Kidney (tissue), 14 donors: ENCODE measurements around the gene COP1. TPM values are rescaled to one million over a fixed set of nuclear protein-coding genes. Genes with fewer than 3 reads are reported as not detected.

ENCODE experiments used
- DNase-seq, 5 donors: peaks; one replicate each; pipeline ENCODE4 v3.0.0-alpha.2; 2013 to 2020
- FAIRE-seq: peaks from 2 replicates; lab custom pipeline; 2012; peaks lifted over from hg19 to GRCh38; lab: Jason Lieb, UNC
- H3K27ac ChIP-seq, 2 donors: one replicate each; pipeline ENCODE4 v1.7.0; 2013; ENCODE audit warnings: low read depth in 2 of 2, low read length in 2 of 2, inconsistent platforms in 1 of 2
- H3K27me3 ChIP-seq: one replicate; pipeline ENCODE4 v1.7.1; 2013; ENCODE audit warnings: low read length, inconsistent platforms; ENCODE audit not compliant: control insufficient read depth, insufficient read depth
- H3K36me3 ChIP-seq, 3 donors: one replicate each; pipeline versions ENCODE4 v1.7.0 to v1.7.1; 2013; ENCODE audit warnings: low read length in 3 of 3, control low read depth in 1 of 3, inconsistent platforms in 1 of 3; ENCODE audit not compliant: insufficient read depth in 3 of 3, control insufficient read depth in 2 of 3
- H3K4me1 ChIP-seq, 3 donors: one replicate each; pipeline versions ENCODE4 v1.7.0 to v1.7.1; 2013; ENCODE audit warnings: low read length in 3 of 3, inconsistent platforms in 1 of 3, low read depth in 1 of 3; ENCODE audit not compliant: control insufficient read depth in 2 of 3, insufficient read depth in 2 of 3
- H3K4me3 ChIP-seq, 3 donors: one replicate each; pipeline versions ENCODE4 v1.7.0 to v1.8.1; 2013; ENCODE audit warnings: low read length in 3 of 3, control low read depth in 1 of 3, inconsistent platforms in 1 of 3
- H3K9ac ChIP-seq, 3 donors: one replicate each; pipeline versions ENCODE4 v1.7.0 to v1.7.1; 2013; ENCODE audit warnings: low read length in 3 of 3, control low read depth in 1 of 3, inconsistent platforms in 1 of 3
- H3K9me3 ChIP-seq, 3 donors: one replicate each; pipeline versions ENCODE4 v1.7.0 to v1.7.1; 2013; ENCODE audit warnings: low read length in 3 of 3, control low read depth in 1 of 3, inconsistent platforms in 1 of 3; ENCODE audit not compliant: control insufficient read depth in 2 of 3, insufficient read depth in 1 of 3
- intact Hi-C: fragments of 100-400 bp; cut with DNase I; formaldehyde crosslinking; loops from one replicate; pipeline ENCODE4 v1.11.1; 2022
- polyA plus RNA-seq: library from polyadenylated mRNA; stranded (reverse); fragments of 350-450 nt; fragmentation: Illumina TruSeq; extraction: RNeasy Lipid Tissue Mini Kit (QIAGEN cat#74804); gene quantifications from one replicate; pipeline ENCODE4 v1.2.3, GENCODE V29; 2014; ENCODE audit warnings: low read depth, low replicate concordance; ENCODE audit not compliant: insufficient read depth
- total RNA-seq: library from RNA; stranded (reverse); fragmentation: NEBNext Ultra II Directional; extraction: Animal tissue kit (Norgen Biotek cat#: 25700); gene quantifications from one replicate; pipeline ENCODE4 v1.2.1, GENCODE V29; 2021
- TF ChIP-seq, protein P1 (sequence below): IDR thresholded peaks from 3 replicates; pipeline ENCODE4 v1.5.1; 2012; ENCODE audit warnings: mild to moderate bottlenecking, moderate library complexity, borderline replicate concordance; ENCODE audit not compliant: insufficient read depth; ENCODE audit errors: extremely low read depth
- donor health status: control.
- donor health status: control.
- donor health status: control.
- donor health status: control.
- donor health status: control.
- donor health status: DM: yes; HTN: yes; CAD: no.
- donor health status: Normal renal cell carcinoma (clear cell type).

Gene COP1
- total and polyA plus RNA-seq, 2 donors from 2014 or later, result 38.3 to 40.2 TPM

DNA sequence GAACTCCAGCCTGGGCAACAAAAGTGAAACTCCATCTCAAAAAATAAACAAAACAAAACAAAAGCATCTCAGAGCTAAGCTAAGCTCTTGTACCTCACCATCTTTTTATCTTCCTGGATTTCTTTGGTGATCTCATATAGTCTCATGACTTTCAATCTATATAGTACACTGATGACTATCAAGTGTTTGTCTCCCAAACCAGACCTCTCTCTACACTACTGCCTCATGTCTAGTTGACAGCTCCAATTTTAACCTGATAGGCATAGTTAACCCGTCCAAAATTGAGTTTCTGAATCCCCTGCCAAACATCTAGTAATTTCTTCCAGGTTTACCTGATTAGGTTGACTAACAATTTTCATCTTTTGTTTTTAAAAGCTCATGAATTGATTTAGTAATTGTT lies 151.7 kb downstream of the COP1 start:
- FAIRE-seq (no peak), DNase-seq (no peak)
- H3K4me1 ChIP-seq, result no peaks in the 10 kb centered on the region
- TF ChIP-seq, protein P1, sequence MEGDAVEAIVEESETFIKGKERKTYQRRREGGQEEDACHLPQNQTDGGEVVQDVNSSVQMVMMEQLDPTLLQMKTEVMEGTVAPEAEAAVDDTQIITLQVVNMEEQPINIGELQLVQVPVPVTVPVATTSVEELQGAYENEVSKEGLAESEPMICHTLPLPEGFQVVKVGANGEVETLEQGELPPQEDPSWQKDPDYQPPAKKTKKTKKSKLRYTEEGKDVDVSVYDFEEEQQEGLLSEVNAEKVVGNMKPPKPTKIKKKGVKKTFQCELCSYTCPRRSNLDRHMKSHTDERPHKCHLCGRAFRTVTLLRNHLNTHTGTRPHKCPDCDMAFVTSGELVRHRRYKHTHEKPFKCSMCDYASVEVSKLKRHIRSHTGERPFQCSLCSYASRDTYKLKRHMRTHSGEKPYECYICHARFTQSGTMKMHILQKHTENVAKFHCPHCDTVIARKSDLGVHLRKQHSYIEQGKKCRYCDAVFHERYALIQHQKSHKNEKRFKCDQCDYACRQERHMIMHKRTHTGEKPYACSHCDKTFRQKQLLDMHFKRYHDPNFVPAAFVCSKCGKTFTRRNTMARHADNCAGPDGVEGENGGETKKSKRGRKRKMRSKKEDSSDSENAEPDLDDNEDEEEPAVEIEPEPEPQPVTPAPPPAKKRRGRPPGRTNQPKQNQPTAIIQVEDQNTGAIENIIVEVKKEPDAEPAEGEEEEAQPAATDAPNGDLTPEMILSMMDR, result no peak
- no peak overlapping the region for H3K4me3 ChIP-seq
- intact Hi-C loops, result no loop called here
- H3K36me3 ChIP-seq, result no peaks in the 10 kb centered on the region
- no peaks in the 10 kb centered on the region for H3K27me3 ChIP-seq
- H3K9ac ChIP-seq, result no peak overlapping the region
- H3K9me3 ChIP-seq, result no peaks in the 10 kb centered on the region
- H3K27ac ChIP-seq, result no peak overlapping the region

DNA sequence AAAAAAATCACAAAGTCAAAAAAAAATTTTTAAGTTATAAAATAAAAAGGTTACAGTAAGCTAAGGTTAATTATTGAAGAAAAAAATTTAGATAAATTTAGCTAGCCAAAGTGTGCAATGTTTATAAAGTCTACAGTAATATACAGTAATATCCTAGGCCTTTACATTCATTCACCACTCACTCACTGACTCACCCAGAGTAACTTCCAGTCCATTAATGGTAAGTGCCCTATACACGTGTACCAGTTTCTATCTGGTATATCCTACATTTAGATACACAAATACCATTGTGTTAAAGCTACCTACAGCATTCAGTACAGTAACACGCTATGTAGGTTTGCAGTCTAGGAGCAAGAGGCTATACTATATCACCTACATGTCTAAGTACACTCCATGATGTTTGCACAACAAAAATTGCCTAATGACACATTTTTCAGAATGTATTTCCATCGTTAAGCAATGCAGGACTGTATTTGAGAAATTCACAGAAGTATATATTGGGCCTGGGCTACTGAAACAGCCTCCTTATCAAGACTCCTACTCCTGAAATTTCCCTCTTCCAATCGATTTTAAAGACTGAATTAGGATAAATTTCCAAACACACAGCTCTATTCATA lies 155.1 kb downstream of the COP1 start:
- Histone ChIP-seq H3K9me3 (no peaks in the 10 kb centered on the region), H3K27me3 (no peaks in the 10 kb centered on the region), H3K36me3 (no peaks in the 10 kb centered on the region), H3K9ac (no peak overlapping the region), H3K4me3 (no peak overlapping the region), H3K4me1 (peaks cover 0 to 6% (median 0%) of the 10 kb centered on the region in 3 donors), H3K27ac (no peak overlapping the region)
- TF ChIP-seq, protein P1, result no peak
- FAIRE-seq, result no peak
- intact Hi-C loops, result no loop called here
- DNase-seq, result no peak

DNA sequence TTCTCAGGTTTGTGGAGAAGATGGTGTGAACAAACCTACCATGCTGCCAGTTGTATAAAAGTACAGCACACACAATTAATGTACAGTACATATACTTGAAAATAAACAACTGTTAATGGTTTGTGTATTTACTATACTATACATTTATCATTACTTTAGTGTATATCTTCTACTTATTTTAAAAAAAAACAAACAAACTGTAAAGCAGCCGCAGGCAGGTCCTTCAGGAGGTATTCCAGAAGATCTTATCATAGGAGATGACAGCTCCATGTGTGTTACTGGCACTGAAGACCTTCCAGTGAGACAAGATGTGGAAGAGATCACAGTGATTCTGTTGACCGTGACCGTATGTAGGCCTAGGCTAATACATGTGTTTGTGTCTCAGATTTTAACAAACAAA lies 155.7 kb downstream of the COP1 start:
- FAIRE-seq, result no peak

More for the DNA sequence above, 155.7 kb downstream of the COP1 start:
- Histone ChIP-seq H3K9ac (no peak overlapping the region), H3K27me3 (no peaks in the 10 kb centered on the region), H3K36me3 (no peaks in the 10 kb centered on the region), H3K4me1 (peaks cover 0 to 6% (median 0%) of the 10 kb centered on the region in 3 donors), H3K27ac (no peak overlapping the region), H3K9me3 (no peaks in the 10 kb centered on the region), H3K4me3 (no peak overlapping the region)
- no peak for DNase-seq
- intact Hi-C loops, result no loop called here
- TF ChIP-seq, protein P1, result no peak
